ENCODE data around the gene C1QTNF4.
"Not testable (repeated sequence)": the region's sequence is repeated elsewhere in the genome, so short reads cannot be mapped to it uniquely, and the experiment has no call there.

Gene C1QTNF4

GRCh38 chr11:47565340-47566148 is 28.7 kb downstream of the C1QTNF4 start, which contains the start of gene PTPMT1:
TSS of gene PTPMT1 (plus strand) at chr11:47565599. CDS start at chr11:47565623, 24 bp downstream.
- peak; percentile 74 for DNase-seq (ENCODE audit: low read depth)

DNA sequence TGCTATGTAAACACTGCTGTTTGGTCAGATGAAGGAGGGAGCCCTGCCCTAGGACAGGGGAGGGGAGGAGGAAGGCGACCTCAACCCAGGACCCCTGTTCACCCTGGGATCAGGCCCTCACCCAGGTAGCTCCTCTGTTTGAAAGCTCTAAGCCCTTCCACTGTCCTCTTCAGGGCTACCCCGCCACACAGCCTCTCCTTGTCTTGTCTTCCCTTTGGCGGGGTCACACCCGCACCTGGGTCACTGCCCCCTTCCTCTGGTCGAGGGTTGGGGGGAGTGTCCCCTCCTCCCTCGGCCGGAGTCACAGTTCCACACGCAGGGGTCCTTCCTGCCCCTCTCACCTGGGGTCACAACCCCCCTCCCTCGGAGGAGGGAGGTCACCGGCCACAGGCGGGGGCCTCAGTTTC is 29.3 kb downstream of the C1QTNF4 start:
- no peak for DNase-seq (ENCODE audit: low read depth)

DNA sequence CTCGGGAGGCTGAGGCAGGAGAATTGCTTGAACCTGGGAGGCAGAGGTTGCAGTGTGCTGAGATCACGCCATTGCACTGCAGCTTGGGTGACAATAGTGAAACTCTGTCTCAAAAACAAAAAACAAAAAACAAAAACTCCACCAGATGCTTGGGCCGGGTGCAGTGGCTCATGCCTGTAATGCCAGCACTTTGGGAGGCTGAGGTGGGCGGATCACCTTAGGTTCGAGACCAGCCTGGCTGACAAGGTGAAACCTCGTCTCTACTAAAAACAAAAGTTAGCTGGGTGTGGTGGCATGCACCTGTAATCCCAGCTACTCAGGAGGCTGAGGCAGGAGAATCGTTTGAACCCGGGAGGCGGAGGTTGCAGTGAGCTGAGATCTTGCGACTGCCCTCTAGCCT is 29.8 kb downstream of the C1QTNF4 start:
- not testable (repeated sequence) for DNase-seq (ENCODE audit: low read depth)

DNA sequence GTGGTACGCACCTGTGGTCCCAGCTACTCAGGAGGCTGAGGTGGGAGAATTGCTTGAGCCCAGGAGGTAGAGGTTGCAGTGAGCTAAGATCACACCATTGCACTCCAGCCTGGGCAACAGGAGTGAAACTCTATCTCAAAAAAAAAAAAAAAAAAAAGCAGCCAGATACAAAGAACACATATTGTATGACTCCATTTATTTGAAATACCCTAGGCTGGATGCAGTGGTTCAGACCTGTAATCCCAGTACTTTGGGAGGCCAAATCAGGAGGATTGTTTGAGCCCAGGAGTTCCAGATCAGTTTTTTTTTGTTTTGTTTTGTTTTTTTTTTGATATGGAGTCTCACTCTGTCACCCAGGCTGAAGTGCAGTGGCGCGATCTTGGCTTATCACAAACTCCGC is 31.8 kb downstream of the C1QTNF4 start:
- not testable (repeated sequence) for DNase-seq (ENCODE audit: low read depth)

DNA sequence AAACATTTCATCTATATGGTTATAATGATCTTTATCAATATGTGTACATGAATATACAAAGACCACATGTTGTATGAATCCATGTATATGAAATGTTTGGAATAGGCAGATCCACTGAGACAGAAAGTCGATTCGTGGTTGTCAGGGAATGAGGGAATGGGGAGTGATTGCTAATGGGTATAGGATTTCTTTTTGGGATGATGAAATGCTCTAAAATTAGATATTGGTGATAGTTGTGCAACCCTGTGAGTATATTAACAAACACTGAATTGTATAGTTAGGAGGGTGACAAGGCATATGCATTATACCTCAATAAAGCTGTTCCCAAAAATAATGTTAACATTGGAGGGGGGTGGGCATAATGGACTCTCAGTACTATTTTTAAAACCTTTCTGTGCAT is 33.8 kb downstream of the C1QTNF4 start:
- peak; percentile 25 for DNase-seq (ENCODE audit: low read depth)

- DNase-seq (ENCODE audit: low read depth), result no peak
These were observed 35.5 kb downstream of the C1QTNF4 start for GRCh38 chr11:47558695-47559094.

GRCh38 chr11:47557004-47557403 is 37.2 kb downstream of the C1QTNF4 start:
- DNase-seq (ENCODE audit: low read depth), result not testable (repeated sequence)

DNA sequence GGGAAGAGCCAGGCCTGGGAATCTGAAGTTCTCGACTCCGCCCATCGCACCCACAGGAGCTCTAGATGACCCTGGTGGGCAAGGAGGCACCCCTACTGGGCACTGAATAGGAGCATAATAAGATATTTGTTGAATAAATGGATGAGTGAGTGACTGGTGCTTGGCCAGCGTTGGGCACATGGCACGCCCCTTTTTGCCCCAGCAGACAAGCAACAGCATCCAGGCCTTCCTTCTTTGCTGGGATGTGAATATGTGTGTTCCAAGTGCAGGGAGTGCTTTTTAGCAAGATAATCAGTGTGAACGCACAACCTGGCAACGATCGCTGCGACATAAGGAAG is 40.8 kb downstream of the C1QTNF4 start:
- peak; percentile 34 for DNase-seq (ENCODE audit: low read depth)

GRCh38 chr11:47552566-47553405 is 41.4 kb downstream of the C1QTNF4 start, which contains the start of gene CELF1:
TSS of gene CELF1 (minus strand) at chr11:47553132. CDS start at chr11:47499523, 53,609 bp downstream.
- peak; percentile 90 for DNase-seq (ENCODE audit: low read depth)

GRCh38 chr11:47552056-47552565 is 42.1 kb downstream of the C1QTNF4 start:
- DNase-seq (ENCODE audit: low read depth), result peak; percentile 69

GRCh38 chr11:47551086-47551485 is 43.1 kb downstream of the C1QTNF4 start:
- peak; percentile 51 for DNase-seq (ENCODE audit: low read depth)

- peak; percentile 52 for DNase-seq (ENCODE audit: low read depth)
These were observed 43.7 kb downstream of the C1QTNF4 start for GRCh38 chr11:47550288-47551047.

GRCh38 chr11:47546274-47546673 is 47.9 kb downstream of the C1QTNF4 start:
- DNase-seq (ENCODE audit: low read depth), result not testable (repeated sequence)

GRCh38 chr11:47545298-47545697 is 48.9 kb downstream of the C1QTNF4 start:
- no peak for DNase-seq (ENCODE audit: low read depth)

DNA sequence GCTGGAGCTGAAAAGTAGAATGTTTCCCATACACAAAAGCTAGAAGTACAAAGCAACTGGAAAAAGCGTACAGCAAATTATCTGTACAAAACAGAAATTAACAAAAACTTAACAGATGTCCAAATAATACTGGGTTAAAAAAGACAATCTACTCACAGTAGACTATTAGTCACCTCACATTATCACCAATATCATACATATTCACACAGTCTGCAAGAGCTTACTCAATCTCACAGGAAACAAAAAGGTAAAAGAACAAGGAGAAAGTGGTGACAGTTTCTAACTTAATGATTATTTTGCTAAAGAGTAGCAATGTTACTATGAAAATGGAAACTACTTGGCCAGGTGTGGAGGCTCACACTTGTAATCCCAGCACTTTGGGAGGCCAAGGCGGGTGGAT is 53.1 kb downstream of the C1QTNF4 start:
- no peak for DNase-seq (ENCODE audit: low read depth)

DNA sequence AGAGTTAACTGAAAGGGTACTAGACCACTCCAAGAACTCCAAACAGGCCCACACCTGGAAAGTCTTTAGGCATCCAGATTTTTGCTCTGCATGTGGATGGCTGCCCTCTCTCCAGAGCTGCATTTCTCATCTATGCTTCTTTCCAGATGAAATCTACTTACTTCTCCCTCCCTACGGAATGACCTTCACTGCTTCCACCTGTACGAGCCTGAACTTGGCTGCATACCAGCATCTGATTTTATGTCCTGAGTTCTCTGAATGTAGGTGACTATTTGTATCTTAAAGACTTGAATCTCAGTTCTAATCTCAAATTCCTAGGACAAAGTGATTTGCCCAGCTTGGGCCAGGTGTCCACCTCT is 54.6 kb downstream of the C1QTNF4 start:
- DNase-seq (ENCODE audit: low read depth), result no peak
